ENCODE results near the gene ZNF837.

Gene ZNF837

GRCh38 chr19:58362272-58362994 lies 18.4 kb downstream of the ZNF837 start, which contains the start of gene ZNF497:
ZNF497 (minus strand) TSS chr19:58362751; CDS start chr19:58357635, 5,116 bp downstream.
- peak; percentile 94 for ATAC-seq
- TF ChIP-seq CSRNP3 (CRISPR knock-in tag; IDR thresholded peaks at IDR 0.05) (no peak), POU6F1 (CRISPR knock-in tag; IDR thresholded peaks at IDR 0.05; ENCODE audit: borderline replicate concordance, low read depth) (0 out of 2 replicates have a peak, but pooled peaks have one; percentile 29)

- TF ChIP-seq, protein P1, sequence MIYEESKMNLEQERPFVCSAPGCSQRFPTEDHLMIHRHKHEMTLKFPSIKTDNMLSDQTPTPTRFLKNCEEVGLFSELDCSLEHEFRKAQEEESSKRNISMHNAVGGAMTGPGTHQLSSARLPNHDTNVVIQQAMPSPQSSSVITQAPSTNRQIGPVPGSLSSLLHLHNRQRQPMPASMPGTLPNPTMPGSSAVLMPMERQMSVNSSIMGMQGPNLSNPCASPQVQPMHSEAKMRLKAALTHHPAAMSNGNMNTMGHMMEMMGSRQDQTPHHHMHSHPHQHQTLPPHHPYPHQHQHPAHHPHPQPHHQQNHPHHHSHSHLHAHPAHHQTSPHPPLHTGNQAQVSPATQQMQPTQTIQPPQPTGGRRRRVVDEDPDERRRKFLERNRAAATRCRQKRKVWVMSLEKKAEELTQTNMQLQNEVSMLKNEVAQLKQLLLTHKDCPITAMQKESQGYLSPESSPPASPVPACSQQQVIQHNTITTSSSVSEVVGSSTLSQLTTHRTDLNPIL (CRISPR knock-in tag; IDR thresholded peaks at IDR 0.05; ENCODE audit: low read depth) = 0 out of 2 replicates have a peak, but pooled peaks have one; percentile 47
- TF ChIP-seq ZNF565 (CRISPR knock-in tag; conservative IDR thresholded peaks at IDR 0.05; ENCODE audit: low read depth) = no peak
- peak; percentile 45 for ATAC-seq
Measured at GRCh38 chr19:58361900-58362271, 18.9 kb downstream of the ZNF837 start.

GRCh38 chr19:58357481-58358145 lies 23.2 kb downstream of the ZNF837 start:
- no peak for ATAC-seq
- TF ChIP-seq TSHZ2 (CRISPR knock-in tag; IDR thresholded peaks at IDR 0.05) = no peak

GRCh38 chr19:58356766-58357480 lies 23.9 kb downstream of the ZNF837 start:
- ATAC-seq = no peak
- TF ChIP-seq TOX (CRISPR knock-in tag; IDR thresholded peaks at IDR 0.05; ENCODE audit: borderline replicate concordance) (no peak), CSRNP3 (CRISPR knock-in tag; IDR thresholded peaks at IDR 0.05) (no peak), ZNF70 (CRISPR knock-in tag; IDR thresholded peaks at IDR 0.05) (no peak), PPARA (CRISPR knock-in tag; IDR thresholded peaks at IDR 0.05; ENCODE audit: borderline replicate concordance) (no peak), CSDC2 (CRISPR knock-in tag; IDR thresholded peaks at IDR 0.05) (no peak), ZFP3 (CRISPR knock-in tag; IDR thresholded peaks at IDR 0.05) (no peak)

DNA sequence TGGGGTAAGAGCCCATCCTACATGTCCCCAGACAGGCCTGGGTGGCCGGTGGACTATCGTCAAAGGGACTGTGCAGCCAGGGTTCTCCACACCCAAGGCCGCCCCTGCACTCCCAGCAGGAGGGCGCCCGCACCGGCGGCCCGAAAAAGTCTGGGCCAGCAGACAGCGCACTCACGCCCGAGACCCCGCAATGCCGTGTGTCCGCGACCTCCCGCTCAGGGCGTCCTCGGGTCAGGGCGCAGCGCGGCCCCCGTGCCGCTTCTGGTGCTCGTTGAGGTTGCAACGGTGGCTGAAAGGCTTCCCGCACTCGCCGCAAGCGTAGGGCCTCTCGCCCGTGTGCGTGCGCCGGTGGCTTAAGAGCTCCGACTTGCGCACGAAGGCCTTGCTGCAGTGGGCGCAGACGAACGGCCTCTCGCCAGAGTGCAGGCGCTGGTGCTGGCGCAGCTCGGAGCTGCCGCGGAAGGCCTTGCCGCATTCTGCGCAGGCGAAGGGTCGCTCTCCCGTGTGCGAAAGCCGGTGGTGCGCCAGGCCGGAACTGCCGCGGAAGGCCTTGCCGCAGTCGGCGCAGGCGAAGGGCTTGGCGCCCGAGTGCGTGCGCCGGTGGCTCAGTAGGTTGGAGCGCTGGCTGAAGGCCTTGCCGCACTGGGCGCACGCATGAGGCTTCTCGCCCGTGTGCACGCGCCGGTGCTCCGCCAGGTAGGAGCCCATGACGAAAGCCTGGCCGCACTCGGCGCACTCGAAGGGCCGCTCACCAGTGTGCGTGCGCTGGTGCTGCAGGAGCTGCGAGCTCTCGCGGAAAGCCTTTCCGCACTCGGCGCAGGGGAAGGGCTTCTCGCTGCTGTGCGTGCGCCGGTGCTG lies 24.7 kb downstream of the ZNF837 start:
- no peak for TF ChIP-seq RARB (CRISPR knock-in tag; IDR thresholded peaks at IDR 0.05)
- no peak for TF ChIP-seq TOX (CRISPR knock-in tag; IDR thresholded peaks at IDR 0.05; ENCODE audit: borderline replicate concordance)
- TF ChIP-seq PPARA (CRISPR knock-in tag; IDR thresholded peaks at IDR 0.05; ENCODE audit: borderline replicate concordance) = no peak
- no peak for TF ChIP-seq ZFP30 (CRISPR knock-in tag; IDR thresholded peaks at IDR 0.05)
- no peak; the same call in 2 of the 3 replicates for ATAC-seq
